NT2/D1 (cell line): Measurements from ENCODE around the gene TMEM217.

Source experiments
- SUZ12 ChIP-seq: IDR thresholded peaks from 2 replicates; pipeline ENCODE4 v1.6.1; 2011; ENCODE audit not compliant: insufficient read length, insufficient read depth; ENCODE audit errors: extremely low read depth
- YY1 ChIP-seq: IDR thresholded peaks from 2 replicates; pipeline ENCODE4 v1.6.1; 2011; ENCODE audit not compliant: insufficient read length, insufficient read depth
- ZNF274 ChIP-seq: IDR thresholded peaks from 2 replicates; pipeline ENCODE4 v1.6.1; 2011; ENCODE audit warnings: mild to moderate bottlenecking, low read depth, low read length

- TF ChIP-seq ZNF274 (no peak), YY1 (no peak), SUZ12 (no peak)
These were observed 27.8 kb downstream of the TMEM217 start for GRCh38 chr6:37230104-37230503.
